CD4-positive, CD25-positive, alpha-beta regulatory T cell (primary cell): ENCODE data around the gene SRCIN1. TPM values are rescaled to one million over a fixed set of nuclear protein-coding genes. Genes with fewer than 3 reads are reported as not detected.
"Not testable (repeated sequence)": the region's sequence is repeated elsewhere in the genome, so short reads cannot be mapped to it uniquely, and the experiment has no call there.

Experiments
- ATAC-seq, 2 donors: fragments of 150-1000 bp; cut with Tn5 transposase; one replicate each; pipeline ENCODE4 v1.10.0; 2021; ENCODE audit warnings: low read depth in 2 of 2, moderate number of reproducible peaks in 2 of 2, moderate library complexity in 1 of 2
- DNase-seq, 3 donors: peaks; one replicate each; pipeline versions ENCODE4 v3.0.0 to v3.0.0-alpha.2; 2012 to 2022; ENCODE audit warnings: mixed read lengths in 1 of 3
- H3K27ac ChIP-seq: one replicate; pipeline ENCODE4 v1.7.0; 2013; ENCODE audit warnings: mild to moderate bottlenecking, low read length; ENCODE audit not compliant: insufficient read depth, poor library complexity, severe bottlenecking
- H3K27me3 ChIP-seq: one replicate; pipeline ENCODE4 v1.7.0; 2013; ENCODE audit warnings: low read length; ENCODE audit not compliant: control insufficient read depth, insufficient read depth
- H3K36me3 ChIP-seq: one replicate; pipeline ENCODE4 v1.7.0; 2013; ENCODE audit warnings: mild to moderate bottlenecking, low read length, moderate library complexity; ENCODE audit not compliant: control insufficient read depth, insufficient read depth
- H3K4me1 ChIP-seq: 2 replicates; pipeline ENCODE4 v1.7.0; 2013; ENCODE audit warnings: mild to moderate bottlenecking, low read length; ENCODE audit not compliant: insufficient read depth, control insufficient read depth, poor library complexity, severe bottlenecking
- H3K4me3 ChIP-seq: one replicate; pipeline ENCODE4 v1.7.0; 2013; ENCODE audit warnings: low read depth, mild to moderate bottlenecking, low read length, moderate library complexity
- H3K9me3 ChIP-seq, 2 experiments: 1 replicate in 1 of 2; 2 replicates in 1 of 2; pipeline ENCODE4 v1.7.0; 2013; ENCODE audit warnings: low read length in 2 of 2, mild to moderate bottlenecking in 1 of 2, moderate library complexity in 1 of 2; ENCODE audit not compliant: control insufficient read depth in 2 of 2
- H3K27ac Mint-ChIP-seq, 3 donors: one replicate each; pipeline ENCODE4 v1.8.0; 2020 to 2022; ENCODE audit warnings: mild to moderate bottlenecking in 3 of 3, mixed read lengths in 3 of 3, moderate library complexity in 2 of 3
- H3K27me3 Mint-ChIP-seq: one replicate; pipeline ENCODE4 v1.8.0; 2022; ENCODE audit warnings: mild to moderate bottlenecking, mixed read lengths
- H3K36me3 Mint-ChIP-seq: one replicate; pipeline ENCODE4 v1.8.0; 2020; ENCODE audit warnings: mixed read lengths
- H3K4me1 Mint-ChIP-seq, 4 donors: one replicate each; pipeline ENCODE4 v1.8.0; 2020 to 2022; ENCODE audit warnings: mixed read lengths in 4 of 4, mild to moderate bottlenecking in 1 of 4
- H3K4me3 Mint-ChIP-seq, 4 donors: one replicate each; pipeline ENCODE4 v1.8.0; 2020 to 2022; ENCODE audit warnings: mild to moderate bottlenecking in 4 of 4, mixed read lengths in 4 of 4, moderate library complexity in 3 of 4
- H3K9me3 Mint-ChIP-seq, 7 donors: one replicate each; pipeline ENCODE4 v1.8.0; 2020 to 2022; ENCODE audit warnings: mixed read lengths in 7 of 7, mild to moderate bottlenecking in 3 of 7, moderate library complexity in 2 of 7
- polyA plus RNA-seq, 4 donors: library from polyadenylated mRNA; unstranded; fragments of 300-500 nt; fragmentation: Illumina TruSeq; gene quantifications; one replicate each; pipeline ENCODE4 v1.2.3, GENCODE V29; 2021
- total RNA-seq: library from RNA; stranded (reverse); gene quantifications from one replicate; pipeline ENCODE4 v1.2.3, GENCODE V29; 2022

Gene SRCIN1
- total and polyA plus RNA-seq, 5 donors from 2014 or later, result not detected

DNA sequence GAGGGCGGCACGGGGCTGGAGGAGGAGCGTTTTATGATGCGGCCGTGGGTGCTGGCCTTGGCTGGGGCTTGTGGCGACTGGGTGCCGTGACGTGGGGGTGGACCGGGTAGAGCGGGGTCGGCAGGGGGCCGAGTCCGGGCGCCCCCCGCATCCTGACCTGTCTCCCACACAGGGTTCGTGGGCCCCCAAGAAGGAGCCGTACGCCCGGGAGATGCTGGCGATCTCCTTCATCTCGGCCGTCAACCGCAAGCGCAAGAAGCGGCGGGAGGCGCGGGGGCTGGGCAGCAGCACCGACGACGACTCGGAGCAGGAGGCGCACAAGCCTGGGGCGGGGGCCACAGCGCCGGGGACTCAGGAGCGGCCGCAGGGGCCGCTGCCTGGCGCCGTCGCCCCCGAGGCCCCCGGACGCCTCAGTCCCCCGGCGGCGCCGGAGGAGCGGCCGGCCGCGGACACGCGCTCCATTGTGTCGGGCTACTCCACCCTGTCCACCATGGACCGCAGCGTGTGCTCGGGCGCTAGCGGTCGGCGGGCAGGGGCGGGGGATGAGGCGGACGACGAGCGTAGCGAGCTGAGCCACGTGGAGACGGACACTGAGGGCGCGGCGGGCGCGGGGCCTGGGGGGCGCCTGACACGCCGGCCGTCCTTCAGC is 95.9 kb downstream of the SRCIN1 start:
- H3K36me3 ChIP-seq, result no peaks in the 10 kb centered on the region
- peaks cover 50% of the 10 kb centered on the region for H3K27me3 Mint-ChIP-seq
- H3K9me3 Mint-ChIP-seq, result no peaks in the 10 kb centered on the region
- no peak overlapping the region for H3K27ac Mint-ChIP-seq
- DNase-seq (no peak), ATAC-seq (peak in 1 of 2 donors; percentile 15)
- no peaks in the 10 kb centered on the region for H3K9me3 ChIP-seq
- H3K27ac ChIP-seq, result no peak overlapping the region
- peaks cover 5% of the 10 kb centered on the region for H3K27me3 ChIP-seq
- H3K4me1 ChIP-seq, result peaks cover 13% of the 10 kb centered on the region
- H3K4me3 Mint-ChIP-seq, result peak overlapping the region; percentile 4 to 88 (median 66)
- H3K4me1 Mint-ChIP-seq, result peaks cover 0 to 16% (median 8%) of the 10 kb centered on the region in 4 donors
- peaks cover 3% of the 10 kb centered on the region for H3K36me3 Mint-ChIP-seq
- no peak overlapping the region for H3K4me3 ChIP-seq

DNA sequence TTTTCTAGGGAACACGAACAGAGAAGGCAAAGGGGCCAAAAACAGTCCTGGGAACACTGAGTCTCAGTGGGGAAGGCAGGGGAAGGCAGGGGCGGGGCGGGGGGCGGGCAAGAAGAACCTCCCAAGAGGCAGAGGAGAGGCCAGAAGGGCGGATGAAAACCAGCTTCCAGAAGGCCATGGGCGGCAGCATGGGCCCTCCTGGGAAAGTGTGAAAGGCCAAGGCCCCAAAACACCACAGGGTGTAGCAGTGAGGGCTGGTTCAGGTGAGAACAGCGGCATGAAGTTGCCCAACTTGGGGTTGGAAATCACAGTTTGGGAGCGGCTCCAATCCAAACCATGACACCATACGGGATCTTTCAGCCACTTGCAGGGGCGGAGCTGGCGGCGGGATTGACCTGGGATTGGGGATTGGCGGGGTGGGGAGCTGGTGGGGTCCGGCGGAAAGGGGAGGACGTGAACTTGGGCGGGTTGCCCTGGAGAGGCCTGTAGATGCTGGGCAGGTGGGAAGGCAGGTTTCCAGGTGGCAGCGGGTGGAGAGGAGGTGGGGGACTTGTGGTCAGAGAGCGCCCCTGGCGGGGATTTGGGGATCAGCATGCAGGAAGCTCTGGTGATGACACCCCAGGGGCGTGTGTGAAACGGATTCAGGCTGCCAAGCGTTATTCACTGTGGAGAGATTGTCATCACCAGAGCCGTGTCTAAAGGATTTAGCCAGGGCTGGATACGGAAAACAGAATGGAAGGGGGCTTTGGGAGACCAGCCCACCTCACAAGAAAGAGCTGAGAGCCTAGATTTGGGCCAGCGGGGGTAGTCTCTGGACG is 96.6 kb downstream of the SRCIN1 start:
- no peak overlapping the region for H3K27ac Mint-ChIP-seq
- peaks cover 44% of the 10 kb centered on the region for H3K27me3 Mint-ChIP-seq
- no peak overlapping the region for H3K4me3 ChIP-seq

DNA sequence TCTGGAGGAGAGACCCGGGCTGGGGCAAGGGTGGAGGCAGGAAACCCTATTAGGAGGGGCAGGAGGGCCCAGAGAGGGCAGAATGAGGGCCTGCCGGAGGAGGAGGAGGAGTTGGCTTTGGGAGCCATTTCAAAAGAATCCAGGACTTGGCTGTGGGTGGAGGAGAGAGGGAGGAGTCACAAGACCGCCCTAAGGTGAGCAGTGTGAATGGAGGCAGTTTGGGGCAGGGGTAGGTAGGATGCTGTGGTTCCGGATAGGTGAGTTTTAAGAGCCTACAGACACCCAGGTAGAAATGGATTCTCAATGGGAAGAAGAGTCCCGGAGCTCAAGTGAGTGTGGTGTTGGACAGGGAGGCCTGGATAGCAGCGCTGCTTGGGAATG is 97.2 kb downstream of the SRCIN1 start:
- Mint-ChIP-seq H3K36me3 (peaks cover 3% of the 10 kb centered on the region), H3K27ac (no peak overlapping the region), H3K27me3 (peaks cover 44% of the 10 kb centered on the region), H3K9me3 (peaks cover 0 to under 1% (median 0%) of the 10 kb centered on the region in 7 donors), H3K4me3 (peak overlapping the region in 3 of 4 donors; percentile 9 to 72 (median 43)), H3K4me1 (peaks cover 0 to 16% (median 8%) of the 10 kb centered on the region in 4 donors)
- DNase-seq (no peak), ATAC-seq (no peak)
- Histone ChIP-seq H3K27me3 (peaks cover 5% of the 10 kb centered on the region), H3K4me3 (no peak overlapping the region), H3K27ac (no peak overlapping the region), H3K9me3 (no peaks in the 10 kb centered on the region), H3K36me3 (no peaks in the 10 kb centered on the region), H3K4me1 (peaks cover 13% of the 10 kb centered on the region)

More for the DNA sequence above, 96.6 kb downstream of the SRCIN1 start:
- DNase-seq (peak; percentile 40 to 81 (median 63)), ATAC-seq (peak; percentile 75 to 84)
- peaks cover 13% of the 10 kb centered on the region for H3K4me1 ChIP-seq
- no peaks in the 10 kb centered on the region for H3K9me3 Mint-ChIP-seq
- H3K9me3 ChIP-seq, result no peaks in the 10 kb centered on the region
- peaks cover 3% of the 10 kb centered on the region for H3K36me3 Mint-ChIP-seq
- H3K4me1 Mint-ChIP-seq, result peaks cover 0 to 16% (median 8%) of the 10 kb centered on the region in 4 donors
- H3K27ac ChIP-seq, result no peak overlapping the region
- H3K36me3 ChIP-seq, result no peaks in the 10 kb centered on the region
- peaks cover 5% of the 10 kb centered on the region for H3K27me3 ChIP-seq
- peak overlapping the region; percentile 9 to 88 (median 66) for H3K4me3 Mint-ChIP-seq

DNA sequence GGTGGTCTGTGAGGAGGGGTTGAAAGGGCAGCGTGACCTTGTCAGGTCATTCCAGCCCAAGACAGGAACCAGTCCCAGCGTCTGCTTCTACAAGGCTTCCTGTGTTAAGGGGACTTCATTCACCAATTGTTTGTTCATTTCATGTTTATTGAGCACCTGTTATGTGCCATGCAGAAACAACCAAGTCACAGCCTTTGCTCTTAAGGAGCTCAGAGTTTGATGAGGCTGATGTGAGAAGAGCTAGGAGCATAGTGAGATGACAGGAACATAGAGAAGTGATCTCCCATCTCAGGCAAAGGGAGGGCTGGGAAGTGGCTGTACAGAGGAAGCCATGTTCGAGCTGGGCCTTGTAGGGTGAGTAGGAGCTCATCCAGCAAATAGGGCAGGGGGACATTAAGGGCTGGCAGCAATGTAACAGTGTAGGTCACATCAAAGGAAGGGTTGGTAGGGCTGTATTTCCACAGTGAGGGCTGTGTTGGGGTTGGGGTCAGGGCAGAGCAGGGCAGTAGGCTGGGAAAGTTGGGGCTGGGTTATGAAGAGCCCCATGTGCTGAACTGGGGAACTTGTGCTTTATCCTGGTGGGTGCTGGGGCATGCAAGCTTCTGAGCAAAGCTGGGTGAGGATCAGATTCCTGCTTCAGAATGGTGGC is 97.7 kb downstream of the SRCIN1 start:
- ATAC-seq (no peak), DNase-seq (no peak)
- H3K4me3 ChIP-seq, result no peak overlapping the region
- Mint-ChIP-seq H3K27me3 (peaks cover 44% of the 10 kb centered on the region), H3K4me3 (peak overlapping the region in 2 of 4 donors; percentile 4 to 53), H3K27ac (no peak overlapping the region), H3K4me1 (peaks cover 0 to 16% (median 8%) of the 10 kb centered on the region in 4 donors), H3K9me3 (peaks cover 0 to 1% (median 0%) of the 10 kb centered on the region in 7 donors), H3K36me3 (peaks cover 3% of the 10 kb centered on the region)
- peaks cover 5% of the 10 kb centered on the region for H3K27me3 ChIP-seq
- no peaks in the 10 kb centered on the region for H3K9me3 ChIP-seq
- no peak overlapping the region for H3K27ac ChIP-seq
- no peaks in the 10 kb centered on the region for H3K36me3 ChIP-seq
- peaks cover 13% of the 10 kb centered on the region for H3K4me1 ChIP-seq

DNA sequence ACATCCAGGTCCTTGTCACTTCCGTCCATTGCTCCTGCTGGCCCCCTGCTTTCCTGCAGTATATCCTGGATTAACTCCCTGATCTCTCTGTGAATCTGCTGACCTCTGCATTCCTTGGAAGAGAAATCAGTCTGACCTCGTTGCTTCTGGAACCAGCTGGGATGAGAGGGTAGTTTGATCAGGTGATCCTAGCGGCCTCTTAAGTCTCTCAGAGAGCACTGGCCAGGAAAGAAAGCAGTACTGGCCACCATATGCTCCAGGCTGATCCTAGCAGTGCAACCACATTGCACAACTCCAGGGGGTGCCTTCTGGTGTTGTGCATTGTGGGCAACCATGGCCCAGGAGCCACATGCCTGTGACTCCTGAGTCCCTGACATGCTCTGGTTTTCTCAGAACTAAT is 98.3 kb downstream of the SRCIN1 start:
- ATAC-seq (no peak), DNase-seq (no peak)
- Mint-ChIP-seq H3K27ac (no peak overlapping the region), H3K4me1 (peaks cover 0 to 16% (median 8%) of the 10 kb centered on the region in 4 donors), H3K36me3 (peaks cover 3% of the 10 kb centered on the region), H3K27me3 (peaks cover 39% of the 10 kb centered on the region), H3K4me3 (peak overlapping the region in 1 of 4 donors; percentile 33), H3K9me3 (peaks cover 0 to 1% (median 0%) of the 10 kb centered on the region in 7 donors)
- Histone ChIP-seq H3K4me1 (peaks cover 13% of the 10 kb centered on the region), H3K4me3 (no peak overlapping the region), H3K36me3 (no peaks in the 10 kb centered on the region), H3K27ac (no peak overlapping the region), H3K9me3 (no peaks in the 10 kb centered on the region), H3K27me3 (peaks cover 5% of the 10 kb centered on the region)

DNA sequence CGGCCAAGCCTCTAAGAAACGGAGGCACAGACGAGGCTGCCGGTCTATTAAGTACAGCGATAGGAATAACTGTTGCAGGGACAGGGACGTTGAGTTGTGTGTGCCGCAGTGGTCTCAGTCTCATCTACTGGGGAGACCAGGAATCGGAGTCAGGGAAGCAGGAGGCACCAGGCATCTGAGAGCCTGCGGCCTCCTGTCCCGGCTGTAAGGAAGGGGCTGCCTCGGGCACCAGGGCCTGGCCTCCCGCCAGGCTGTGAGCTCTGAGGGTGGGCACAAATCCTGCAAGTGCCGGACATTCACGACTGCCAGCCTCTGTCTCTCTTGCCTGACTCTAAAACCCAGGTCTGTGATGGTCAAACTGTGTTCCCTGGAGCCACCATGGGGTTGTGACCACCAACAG is 101.5 kb downstream of the SRCIN1 start:
- Histone ChIP-seq H3K9me3 (no peaks in the 10 kb centered on the region), H3K36me3 (no peaks in the 10 kb centered on the region), H3K27me3 (no peaks in the 10 kb centered on the region), H3K4me3 (no peak overlapping the region), H3K27ac (no peak overlapping the region), H3K4me1 (no peaks in the 10 kb centered on the region)
- Mint-ChIP-seq H3K27ac (no peak overlapping the region), H3K4me3 (no peak overlapping the region), H3K9me3 (peaks cover 0 to 1% (median 0%) of the 10 kb centered on the region in 7 donors), H3K4me1 (peaks cover 0 to 7% (median 2%) of the 10 kb centered on the region in 4 donors), H3K27me3 (peaks cover 21% of the 10 kb centered on the region), H3K36me3 (no peaks in the 10 kb centered on the region)
- DNase-seq (no peak), ATAC-seq (no peak)

DNA sequence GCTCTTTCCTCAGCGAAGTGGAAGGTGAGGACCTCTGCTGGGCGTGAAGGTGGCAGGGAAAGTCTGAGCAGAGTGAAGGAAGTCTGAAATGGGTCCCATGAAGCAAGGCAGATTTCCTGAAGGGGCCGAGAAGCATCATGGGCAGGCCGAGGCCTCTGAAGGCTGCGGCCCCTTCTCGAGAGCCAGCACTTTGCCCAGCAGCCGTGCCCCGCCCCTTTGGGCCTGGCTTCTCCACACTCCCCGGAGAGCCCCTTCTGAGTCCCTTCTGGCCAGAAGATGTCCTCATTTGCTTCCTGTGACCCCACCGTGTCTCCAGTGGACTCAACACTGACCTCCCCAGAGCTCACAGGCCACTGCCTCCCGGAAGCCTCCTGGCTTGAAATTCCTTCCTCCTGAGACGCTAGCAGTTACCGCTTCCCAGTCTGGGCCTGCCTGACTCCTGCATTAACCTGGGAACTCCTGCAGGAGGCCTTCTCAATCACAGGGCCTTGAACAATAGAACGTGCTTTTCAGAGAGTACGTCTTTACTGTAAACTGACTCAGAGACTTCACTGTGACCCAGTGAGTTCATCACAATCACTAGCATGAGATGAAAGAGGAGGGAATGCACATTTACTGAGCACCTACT is 102.4 kb downstream of the SRCIN1 start:
- not testable (repeated sequence) for H3K27ac ChIP-seq, ATAC-seq, H3K36me3 Mint-ChIP-seq, H3K9me3 ChIP-seq, H3K36me3 ChIP-seq, H3K4me3 Mint-ChIP-seq, H3K4me3 ChIP-seq, H3K27me3 ChIP-seq, H3K4me1 Mint-ChIP-seq, H3K9me3 Mint-ChIP-seq, DNase-seq, H3K27ac Mint-ChIP-seq, H3K4me1 ChIP-seq
- H3K27me3 Mint-ChIP-seq, result peaks cover 13% of the 10 kb centered on the region
